GM12891 (cell line): ENCODE data around the gene NDUFC2.
"Not testable (repeated sequence)": the region's sequence is repeated elsewhere in the genome, so short reads cannot be mapped to it uniquely, and the experiment has no call there.

ENCODE experiments used
- PAX5 ChIP-seq: IDR thresholded peaks from 2 replicates; pipeline ENCODE4 v1.6.1; 2011; ENCODE audit warnings: low read length, moderate library complexity, mild to moderate bottlenecking; ENCODE audit not compliant: insufficient read depth, severe bottlenecking
- POLR2A ChIP-seq: IDR thresholded peaks from 2 replicates; pipeline ENCODE4 v1.6.1; 2011; ENCODE audit warnings: low read depth, low read length, control low read depth
- POLR2AphosphoS5 ChIP-seq: IDR thresholded peaks from 2 replicates; pipeline ENCODE4 v1.6.1; 2011; ENCODE audit warnings: low read depth, low read length, control low read depth
- SPI1 ChIP-seq: IDR thresholded peaks from 2 replicates; pipeline ENCODE4 v1.6.1; 2011; ENCODE audit warnings: low read depth, low read length, control low read depth
- TAF1 ChIP-seq: IDR thresholded peaks from 2 replicates; pipeline ENCODE4 v1.6.1; 2011; ENCODE audit warnings: low read depth, low read length, control low read depth

DNA sequence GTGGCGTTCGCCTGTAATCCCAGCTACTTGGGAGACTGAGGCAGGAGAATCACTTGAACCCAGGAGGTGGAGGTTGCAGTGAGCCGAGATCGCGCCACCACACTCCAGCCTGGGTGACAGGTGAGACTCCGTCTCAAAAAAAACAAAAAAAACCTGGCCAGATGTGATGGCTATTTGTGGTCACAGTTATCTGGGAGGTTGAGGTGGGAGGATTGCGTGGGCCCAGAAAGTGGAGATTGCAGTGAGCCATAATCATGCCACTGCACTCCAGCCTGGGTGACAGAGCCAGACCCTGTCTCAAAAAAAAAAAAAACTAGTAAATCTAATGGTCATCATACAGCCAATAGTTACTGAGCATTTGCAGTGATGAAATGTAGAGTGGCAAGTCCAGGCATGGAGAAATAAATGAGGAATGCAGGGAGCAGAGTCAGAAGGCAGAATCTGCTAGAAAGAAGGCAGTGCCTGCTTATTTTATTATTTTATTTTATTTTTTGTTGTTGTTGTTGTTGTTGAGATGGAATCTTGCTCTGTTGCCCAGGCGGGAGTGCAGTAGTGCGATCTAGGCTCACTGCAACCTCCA, 19.8 kb downstream of the NDUFC2 start:
- not testable (repeated sequence) for TF ChIP-seq POLR2AphosphoS5, POLR2A, TAF1, PAX5, SPI1
